Tibial nerve (tissue), 4 donors: Measurements from ENCODE around the gene DENND1A.

Experiments
- CTCF ChIP-seq, 5 experiments: fragments of 200-600 bp in 3 of 5; fragments of 450-650 bp in 2 of 5; sonication (generic) in 3 of 5; IDR thresholded peaks; one replicate each; pipeline ENCODE4 v1.5.1; 2016 to 2019; ENCODE audit warnings: antibody characterized with exemption in 5 of 5, mild to moderate bottlenecking in 3 of 5, moderate library complexity in 2 of 5
- EP300 ChIP-seq, 2 donors: sonication (generic); formaldehyde crosslinking; IDR thresholded peaks; one replicate each; pipeline ENCODE4 v1.6.1; 2017; ENCODE audit warnings: antibody characterized with exemption in 2 of 2, mild to moderate bottlenecking in 1 of 2
- POLR2A ChIP-seq, 2 donors: fragments of 450-650 bp; IDR thresholded peaks; one replicate each; pipeline ENCODE4 v1.6.1; 2017; ENCODE audit warnings: antibody characterized with exemption in 2 of 2, mild to moderate bottlenecking in 2 of 2, moderate library complexity in 2 of 2

- TF ChIP-seq CTCF (IDR thresholded peaks at IDR 0.05) (no peak), POLR2A (IDR thresholded peaks at IDR 0.05) (no peak), EP300 (IDR thresholded peaks at IDR 0.05) (no peak)
These were observed 535.4 kb downstream of the DENND1A start for GRCh38 chr9:123394291-123395235.
